ENCODE results near the gene GPANK1.

GPANK1 gene

DNA sequence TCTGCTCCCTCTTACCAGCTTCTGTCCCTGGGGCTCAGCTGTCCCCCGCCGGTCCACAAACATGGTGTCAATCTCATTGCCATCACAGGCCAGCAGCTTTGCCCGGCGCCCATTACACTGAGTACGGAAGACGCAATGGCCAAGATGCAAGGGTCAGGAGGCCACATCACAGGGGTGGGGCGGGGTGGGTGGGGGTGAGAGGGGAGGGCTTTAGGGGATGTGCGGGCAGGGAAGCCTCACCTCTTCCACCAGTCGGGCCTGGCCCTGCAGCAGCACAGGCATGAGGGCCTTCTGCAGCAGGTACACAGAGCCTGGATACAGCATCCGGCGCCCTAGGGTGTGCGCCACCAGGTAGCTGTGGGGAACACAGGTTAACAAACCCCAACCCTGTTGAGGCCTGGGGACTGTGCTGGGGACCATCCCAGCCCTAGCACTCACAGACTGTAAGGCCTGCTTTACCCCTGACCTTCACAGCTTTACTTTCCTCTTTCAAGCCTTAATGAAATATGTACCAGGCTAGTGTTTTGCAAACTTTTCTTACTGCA, 26.8 kb upstream of the GPANK1 start:
- no peaks in the 10 kb centered on the region for H3F3A ChIP-seq (ENCODE audit: insufficient read depth, low read length)
- TF ChIP-seq, protein P1, sequence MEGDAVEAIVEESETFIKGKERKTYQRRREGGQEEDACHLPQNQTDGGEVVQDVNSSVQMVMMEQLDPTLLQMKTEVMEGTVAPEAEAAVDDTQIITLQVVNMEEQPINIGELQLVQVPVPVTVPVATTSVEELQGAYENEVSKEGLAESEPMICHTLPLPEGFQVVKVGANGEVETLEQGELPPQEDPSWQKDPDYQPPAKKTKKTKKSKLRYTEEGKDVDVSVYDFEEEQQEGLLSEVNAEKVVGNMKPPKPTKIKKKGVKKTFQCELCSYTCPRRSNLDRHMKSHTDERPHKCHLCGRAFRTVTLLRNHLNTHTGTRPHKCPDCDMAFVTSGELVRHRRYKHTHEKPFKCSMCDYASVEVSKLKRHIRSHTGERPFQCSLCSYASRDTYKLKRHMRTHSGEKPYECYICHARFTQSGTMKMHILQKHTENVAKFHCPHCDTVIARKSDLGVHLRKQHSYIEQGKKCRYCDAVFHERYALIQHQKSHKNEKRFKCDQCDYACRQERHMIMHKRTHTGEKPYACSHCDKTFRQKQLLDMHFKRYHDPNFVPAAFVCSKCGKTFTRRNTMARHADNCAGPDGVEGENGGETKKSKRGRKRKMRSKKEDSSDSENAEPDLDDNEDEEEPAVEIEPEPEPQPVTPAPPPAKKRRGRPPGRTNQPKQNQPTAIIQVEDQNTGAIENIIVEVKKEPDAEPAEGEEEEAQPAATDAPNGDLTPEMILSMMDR (IDR thresholded peaks at IDR 0.05; ENCODE audit: low read length): no peak
- TF ChIP-seq EZH2 (IDR thresholded peaks at IDR 0.05; ENCODE audit: borderline replicate concordance, low read length): no peak
- no peaks in the 10 kb centered on the region for H3K9me2 ChIP-seq (ENCODE audit: low read depth, low read length)
- no peak overlapping the region for H3K4me3 ChIP-seq (ENCODE audit: low read depth, low read length, poor library complexity, severe bottlenecking)
- H4K20me1 ChIP-seq (ENCODE audit: insufficient read depth, low read length): no peaks in the 10 kb centered on the region
- H3K4me2 ChIP-seq (ENCODE audit: low read length): no peak overlapping the region
- H3K27me3 ChIP-seq (ENCODE audit: insufficient read depth, low read length): no peaks in the 10 kb centered on the region
- no peaks in the 10 kb centered on the region for H3K79me2 ChIP-seq (ENCODE audit: insufficient read depth, low read length)
- no peaks in the 10 kb centered on the region for H3K9me3 ChIP-seq (ENCODE audit: low read length)
- H3K36me3 ChIP-seq (ENCODE audit: insufficient read depth, low read length): peaks cover 70% of the 10 kb centered on the region
- H3K27ac ChIP-seq (ENCODE audit: low read depth, low read length, poor library complexity, severe bottlenecking): no peak overlapping the region
- H3K4me1 ChIP-seq (ENCODE audit: insufficient read depth, low read length, severe bottlenecking): peaks cover 8% of the 10 kb centered on the region
- no peak overlapping the region for H3K9ac ChIP-seq (ENCODE audit: low read length)
- no peak overlapping the region for H2AFZ ChIP-seq (ENCODE audit: low read length)

DNA sequence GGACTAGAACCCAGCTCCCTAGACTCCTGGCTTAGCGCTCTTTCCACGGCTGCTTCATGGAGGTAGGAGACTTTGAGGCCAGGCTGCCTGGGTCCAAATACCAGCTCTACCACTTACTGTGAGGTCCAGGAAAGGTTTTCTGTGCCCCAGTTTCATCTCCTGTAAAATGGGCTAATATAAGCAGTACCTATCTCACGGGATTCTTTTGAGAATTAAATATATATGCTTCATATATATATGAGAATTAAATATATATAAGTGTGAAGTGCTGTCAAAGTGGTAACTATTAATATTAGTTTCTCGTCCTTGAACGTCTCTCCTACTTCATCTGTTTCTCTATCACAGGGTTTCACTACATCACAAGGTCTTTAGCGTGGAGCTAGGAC, 26.3 kb upstream of the GPANK1 start:
- no peaks in the 10 kb centered on the region for H4K20me1 ChIP-seq (ENCODE audit: insufficient read depth, low read length)
- H3K9ac ChIP-seq (ENCODE audit: low read length): no peak overlapping the region
- H3K4me3 ChIP-seq (ENCODE audit: low read depth, low read length, poor library complexity, severe bottlenecking): no peak overlapping the region
- H3K9me3 ChIP-seq (ENCODE audit: low read length): no peaks in the 10 kb centered on the region
- peaks cover 73% of the 10 kb centered on the region for H3K36me3 ChIP-seq (ENCODE audit: insufficient read depth, low read length)
- no peaks in the 10 kb centered on the region for H3K9me2 ChIP-seq (ENCODE audit: low read depth, low read length)
- H3K27ac ChIP-seq (ENCODE audit: low read depth, low read length, poor library complexity, severe bottlenecking): no peak overlapping the region
- no peak overlapping the region for H2AFZ ChIP-seq (ENCODE audit: low read length)
- H3K79me2 ChIP-seq (ENCODE audit: insufficient read depth, low read length): no peaks in the 10 kb centered on the region
- H3K27me3 ChIP-seq (ENCODE audit: insufficient read depth, low read length): no peaks in the 10 kb centered on the region
- peaks cover 8% of the 10 kb centered on the region for H3K4me1 ChIP-seq (ENCODE audit: insufficient read depth, low read length, severe bottlenecking)
- no peak for TF ChIP-seq EZH2 (IDR thresholded peaks at IDR 0.05; ENCODE audit: borderline replicate concordance, low read length)
- TF ChIP-seq, protein P1 (IDR thresholded peaks at IDR 0.05; ENCODE audit: low read length): no peak
- no peaks in the 10 kb centered on the region for H3F3A ChIP-seq (ENCODE audit: insufficient read depth, low read length)
- H3K4me2 ChIP-seq (ENCODE audit: low read length): no peak overlapping the region

DNA sequence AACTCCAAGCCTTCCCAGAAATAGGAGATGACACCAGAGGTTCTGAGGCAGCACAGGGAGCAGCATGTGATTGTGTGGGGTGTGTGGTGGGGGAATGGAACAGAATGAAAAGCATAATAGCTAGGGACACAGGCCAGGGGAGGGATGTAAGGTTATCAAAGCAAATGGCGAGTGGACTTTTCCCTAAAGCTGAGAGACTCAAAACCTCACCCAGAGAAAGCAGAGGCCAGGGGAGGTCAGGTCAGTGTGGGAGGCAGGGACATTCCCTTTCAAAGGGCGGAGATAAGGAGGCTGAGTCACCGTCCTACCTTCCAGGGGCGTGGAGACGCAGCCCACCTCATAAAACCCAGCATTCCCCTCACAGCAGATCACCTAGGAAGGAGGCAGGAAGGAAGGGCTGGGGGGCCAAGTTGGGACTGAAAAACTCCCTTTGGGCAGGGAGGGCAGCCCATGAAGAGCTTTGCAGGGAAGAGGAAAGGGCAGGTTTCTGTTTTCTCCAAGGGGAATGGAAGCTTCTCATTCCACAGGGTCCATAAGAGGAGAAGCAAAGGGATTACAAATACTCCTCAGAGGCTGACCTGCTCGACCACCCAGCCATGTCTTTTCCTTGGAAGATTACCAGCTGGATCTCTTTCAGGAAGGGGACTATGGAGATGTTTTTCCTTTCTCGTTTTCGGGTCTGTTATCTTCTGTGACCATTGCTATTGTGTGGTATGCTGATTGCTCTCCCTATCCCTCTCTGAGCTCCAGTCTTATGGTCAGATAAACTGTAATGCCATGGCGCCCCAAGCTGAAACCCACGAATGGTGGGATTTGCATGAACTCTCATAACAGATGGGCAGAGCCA, 25.7 kb upstream of the GPANK1 start:
- Histone ChIP-seq H3K36me3 (ENCODE audit: insufficient read depth, low read length) (peaks cover 78% of the 10 kb centered on the region), H3K27me3 (ENCODE audit: insufficient read depth, low read length) (no peaks in the 10 kb centered on the region), H3K4me3 (ENCODE audit: low read depth, low read length, poor library complexity, severe bottlenecking) (no peak overlapping the region), H2AFZ (ENCODE audit: low read length) (no peak overlapping the region), H3F3A (ENCODE audit: insufficient read depth, low read length) (no peaks in the 10 kb centered on the region), H3K9me3 (ENCODE audit: low read length) (no peaks in the 10 kb centered on the region), H3K4me1 (ENCODE audit: insufficient read depth, low read length, severe bottlenecking) (peaks cover 8% of the 10 kb centered on the region), H3K79me2 (ENCODE audit: insufficient read depth, low read length) (no peaks in the 10 kb centered on the region), H3K9me2 (ENCODE audit: low read depth, low read length) (no peaks in the 10 kb centered on the region), H3K27ac (ENCODE audit: low read depth, low read length, poor library complexity, severe bottlenecking) (no peak overlapping the region), H3K9ac (ENCODE audit: low read length) (no peak overlapping the region), H3K4me2 (ENCODE audit: low read length) (no peak overlapping the region), H4K20me1 (ENCODE audit: insufficient read depth, low read length) (no peaks in the 10 kb centered on the region)
- TF ChIP-seq EZH2 (IDR thresholded peaks at IDR 0.05; ENCODE audit: borderline replicate concordance, low read length): no peak
- TF ChIP-seq, protein P1 (IDR thresholded peaks at IDR 0.05; ENCODE audit: low read length): no peak
